Stimulated activated CD4-positive, alpha-beta T cell treated with anti-CD3 and anti-CD28 coated beads, Interleukin-12 subunit alpha, Interleukin-12 subunit beta, amount 100 ng/mL, for 48 hours (primary cell): ENCODE data around the gene CXCL13.
A peak's percentile ranks its signal among the peaks of the same experiment; 100 is the strongest.
"Not testable (repeated sequence)": the region's sequence is repeated elsewhere in the genome, so short reads cannot be mapped to it uniquely, and the experiment has no call there.

ENCODE experiments used
- DNase-seq, 3 donors: peaks; one replicate each; pipeline ENCODE4 v3.0.0-alpha.2; 2020; ENCODE audit warnings: low read depth in 2 of 3, low spot score in 1 of 3

Gene CXCL13

DNA sequence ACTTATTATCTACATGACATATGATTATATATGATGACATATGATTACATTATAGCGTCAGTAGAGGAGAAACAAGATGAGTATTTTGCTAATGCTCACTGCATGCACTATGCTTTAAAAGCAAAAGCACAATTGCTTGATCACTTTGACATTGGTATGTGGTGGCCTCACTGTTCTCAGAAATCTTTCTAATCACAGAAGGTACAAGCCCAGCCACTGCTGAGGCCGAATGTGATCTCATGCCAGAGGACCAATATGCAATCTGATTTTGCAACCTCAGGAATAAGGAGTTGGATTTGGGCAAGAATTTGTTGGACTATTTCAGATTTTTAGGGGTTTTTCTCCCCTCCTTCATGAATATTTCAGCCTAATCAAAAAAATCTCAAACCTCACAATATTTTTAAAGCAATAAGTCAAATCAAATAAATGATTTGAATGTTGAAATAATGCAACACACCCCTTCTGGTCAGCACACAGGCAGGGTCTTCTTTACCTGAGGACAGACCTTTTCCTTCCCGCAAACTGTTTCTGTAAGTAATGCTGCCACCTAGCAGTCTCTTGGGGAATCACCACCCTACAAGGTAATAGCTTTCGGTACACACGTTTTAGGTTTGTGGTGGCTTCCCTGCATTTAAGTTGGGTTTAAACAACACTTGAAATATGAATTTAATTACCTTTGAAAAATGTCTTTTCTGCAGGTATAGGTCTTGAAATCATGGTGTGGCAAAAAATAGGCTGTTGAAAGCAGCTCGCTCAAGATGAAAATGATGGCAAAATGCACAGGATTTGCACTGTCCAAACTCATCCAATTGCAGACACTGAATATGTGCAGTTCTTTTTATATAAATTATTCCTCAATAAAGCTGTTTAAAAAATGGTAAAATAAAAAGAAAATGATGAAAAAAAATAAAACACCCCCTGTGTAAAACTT lies 4.8 kb upstream of the CXCL13 start:
- DNase-seq, result no peak

GRCh38 chr4:77601614-77602187 lies 3.9 kb upstream of the CXCL13 start:
- DNase-seq, result no peak

DNA sequence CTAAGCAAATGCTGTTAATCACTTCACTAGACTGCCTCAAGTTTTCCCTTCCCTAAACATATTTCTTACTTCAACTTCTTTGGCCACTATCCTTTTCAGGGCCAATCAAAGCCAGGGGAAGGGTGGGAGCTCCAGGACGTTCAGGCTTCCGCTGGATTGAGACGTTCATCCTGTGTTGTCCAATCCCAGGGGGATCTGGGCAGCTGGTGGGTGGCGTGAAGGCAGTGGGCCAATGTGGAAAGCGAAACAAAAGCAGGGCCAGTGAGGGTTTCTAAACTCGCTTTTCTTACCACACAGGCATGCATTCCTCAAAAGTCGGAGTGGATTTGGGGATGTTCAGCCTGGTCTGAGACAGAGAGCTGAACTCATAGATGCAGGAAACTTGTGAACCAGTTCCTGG lies 7.6 kb downstream of the CXCL13 start:
- DNase-seq, result no peak

- no peak for DNase-seq
Observed at GRCh38 chr4:77615153-77615552, 9.5 kb downstream of the CXCL13 start.

GRCh38 chr4:77617203-77617602 lies 11.6 kb downstream of the CXCL13 start:
- DNase-seq, result no peak

- DNase-seq, result peak; percentile 41 to 77 (median 53)
Observed at GRCh38 chr4:77618383-77619241, 13.0 kb downstream of the CXCL13 start.

DNA sequence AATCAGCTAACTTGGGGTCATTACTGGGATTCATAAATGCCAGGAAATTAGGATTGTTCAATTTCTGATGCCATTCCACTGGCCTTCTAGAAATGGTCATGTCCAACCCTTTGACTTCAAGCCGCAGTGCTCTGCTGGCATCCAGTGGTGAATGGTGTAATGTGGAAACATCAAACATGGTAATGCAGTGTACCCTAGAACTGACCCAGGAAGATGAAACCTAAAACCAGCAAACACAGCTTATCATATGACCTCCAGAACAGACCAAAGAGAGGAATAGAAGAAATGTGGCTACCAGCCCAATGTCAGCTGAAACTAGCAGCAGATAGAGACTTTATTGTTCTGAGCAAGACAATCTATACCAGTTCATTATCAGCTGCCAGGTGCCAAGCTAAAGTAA lies 13.8 kb downstream of the CXCL13 start:
- DNase-seq, result no peak

GRCh38 chr4:77621254-77621653 lies 15.6 kb downstream of the CXCL13 start:
- no peak for DNase-seq

GRCh38 chr4:77623091-77623490 lies 17.5 kb downstream of the CXCL13 start:
- DNase-seq, result no peak

DNA sequence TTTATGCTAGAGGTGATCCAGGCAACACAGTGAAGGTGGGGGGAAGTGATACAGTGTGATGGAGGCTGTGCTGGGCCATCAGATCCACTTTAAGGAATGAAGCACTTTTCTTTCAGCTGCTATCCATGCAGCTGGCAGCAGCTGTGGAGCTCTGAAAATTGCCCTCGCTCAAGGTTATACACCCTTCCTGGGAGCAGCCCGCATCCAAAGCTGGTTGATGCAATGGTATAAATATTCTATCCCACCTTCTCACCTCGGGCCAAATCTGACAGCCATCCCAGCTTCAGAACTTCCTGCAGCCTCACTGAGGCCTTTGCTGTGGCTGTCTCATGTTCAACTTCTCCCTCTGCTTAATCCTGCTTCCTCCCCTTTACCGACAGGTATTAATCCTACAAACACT lies 18.6 kb downstream of the CXCL13 start:
- no peak for DNase-seq

DNA sequence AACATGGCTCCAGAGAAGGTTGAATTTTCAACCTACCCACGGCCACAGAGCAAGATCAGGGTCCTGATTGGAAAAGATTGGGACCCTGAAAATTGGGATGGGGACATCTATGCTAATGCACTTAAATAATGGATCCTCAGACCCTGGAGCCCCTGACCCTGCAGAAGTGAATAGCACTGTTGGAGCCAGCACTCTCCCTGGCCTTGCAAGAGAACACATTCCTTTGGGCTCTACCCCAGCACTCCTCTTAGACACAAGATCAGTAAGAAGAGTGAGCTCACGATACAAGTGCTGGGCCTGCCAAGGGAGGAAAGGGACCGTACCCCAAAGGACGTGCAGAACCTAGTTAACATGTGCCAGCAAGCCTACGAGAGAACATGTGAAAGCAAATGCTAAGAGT lies 19.9 kb downstream of the CXCL13 start:
- no peak for DNase-seq

GRCh38 chr4:77629885-77630284 lies 24.3 kb downstream of the CXCL13 start:
- DNase-seq, result no peak

GRCh38 chr4:77631276-77631675 lies 25.7 kb downstream of the CXCL13 start:
- DNase-seq, result no peak

DNA sequence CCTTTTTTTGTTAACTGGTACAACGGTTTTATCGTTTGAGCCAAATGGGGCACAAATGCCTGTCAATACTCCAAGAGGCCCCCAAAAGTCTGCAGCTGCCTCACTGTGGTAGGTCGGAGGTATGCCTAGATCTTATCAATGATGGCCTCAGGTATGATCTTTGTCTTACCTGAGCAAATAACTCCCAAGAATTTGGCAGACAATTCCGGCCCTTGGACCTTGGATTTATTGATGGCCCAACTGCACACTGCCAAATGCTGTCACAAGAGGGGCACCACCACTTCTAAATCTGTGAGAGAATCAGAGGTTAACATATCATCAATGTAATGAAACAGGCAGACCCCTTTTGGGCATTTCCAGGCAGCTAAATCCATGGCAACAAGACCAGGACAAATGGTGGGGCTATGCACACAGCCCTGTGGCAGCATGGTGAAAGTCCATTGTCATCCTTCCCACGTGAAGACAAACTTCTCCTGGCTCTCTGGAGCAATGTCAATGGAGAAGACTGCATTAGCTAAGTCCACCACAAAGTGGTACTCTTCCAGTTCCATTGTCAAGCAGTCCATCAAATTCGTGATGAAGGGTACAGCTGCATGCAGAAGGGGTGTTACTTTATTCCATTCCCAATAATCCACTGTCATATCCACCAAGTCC lies 28.6 kb downstream of the CXCL13 start:
- no peak for DNase-seq

GRCh38 chr4:77635246-77635645 lies 29.6 kb downstream of the CXCL13 start:
- no peak for DNase-seq

DNA sequence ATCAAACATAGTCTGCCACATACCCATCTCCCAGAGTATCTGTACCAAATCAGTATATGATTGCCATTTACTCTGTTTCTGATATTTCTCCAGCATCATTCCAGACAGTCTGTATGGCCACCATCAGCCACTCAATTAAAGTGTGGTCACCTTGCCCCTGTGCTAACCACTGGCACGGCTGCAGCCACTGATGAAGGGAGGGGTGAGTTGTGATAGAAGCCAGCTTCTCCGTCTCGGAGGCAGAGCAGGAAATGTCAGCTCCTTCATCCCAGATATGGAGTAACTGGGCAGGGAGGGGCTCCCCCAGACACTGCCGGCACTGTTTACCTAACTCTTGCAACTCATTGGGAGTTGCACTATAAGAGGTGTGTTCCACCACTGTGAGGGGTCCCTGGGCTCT lies 30.3 kb downstream of the CXCL13 start:
- no peak for DNase-seq

DNA sequence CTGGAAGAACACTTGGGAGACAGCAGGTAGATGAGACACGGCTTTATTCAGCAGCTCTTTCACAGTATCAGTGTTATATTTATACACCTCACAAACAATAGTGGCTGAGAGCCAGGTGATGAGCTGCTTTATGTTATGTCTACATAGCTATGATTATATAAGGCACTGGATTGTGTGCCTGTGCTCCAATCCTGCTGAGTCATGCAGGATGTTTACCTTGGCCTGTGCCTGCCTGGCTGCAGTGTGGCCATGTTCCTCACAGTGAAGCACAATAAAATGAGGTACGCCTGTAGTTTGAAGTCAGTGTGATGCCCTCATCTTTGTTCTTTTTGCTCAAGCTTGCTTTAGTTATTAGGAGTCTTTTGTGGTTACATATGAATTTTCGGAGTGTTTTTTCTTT lies 31.3 kb downstream of the CXCL13 start:
- DNase-seq, result no peak

- DNase-seq, result not testable (repeated sequence)
Observed at GRCh38 chr4:77644069-77644468, 38.4 kb downstream of the CXCL13 start.

DNA sequence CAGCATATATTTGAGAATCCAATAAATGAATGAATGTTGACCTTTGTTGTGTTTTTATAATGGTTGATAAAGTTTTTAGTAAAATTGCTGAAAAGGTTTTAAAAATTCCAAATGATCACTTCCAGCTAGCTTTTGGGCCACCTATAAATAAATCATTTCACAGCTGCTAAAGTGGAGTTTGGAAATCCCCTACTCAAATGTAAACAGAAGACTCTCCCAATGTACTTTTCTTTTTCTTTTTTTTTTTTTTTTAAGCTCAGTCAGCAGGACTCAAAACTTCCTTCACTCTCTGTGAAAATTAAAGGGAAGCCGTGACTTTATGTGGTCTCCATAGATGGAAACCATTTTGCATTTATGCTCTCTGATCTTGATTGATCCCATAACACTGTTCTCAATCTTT lies 45.2 kb downstream of the CXCL13 start:
- DNase-seq, result no peak

DNA sequence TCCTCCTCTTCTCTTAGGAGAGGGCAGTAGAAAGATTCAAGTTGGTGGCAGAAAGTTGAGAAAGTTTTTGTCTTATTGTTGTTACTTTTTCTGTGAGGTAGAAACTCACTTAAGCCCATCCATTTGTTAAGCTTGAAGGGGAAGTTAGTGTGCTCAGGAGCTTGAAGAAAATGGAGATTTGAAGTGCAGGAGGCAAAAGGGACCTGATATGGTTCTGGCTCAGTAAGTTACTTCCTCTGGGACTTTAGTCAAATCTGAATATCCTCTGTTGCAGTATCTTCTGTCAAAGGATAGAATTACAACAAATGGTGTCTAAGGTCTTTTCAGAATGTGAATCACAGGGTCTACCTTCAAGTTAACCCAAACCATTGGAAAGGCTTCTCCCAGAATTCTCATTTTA lies 46.2 kb downstream of the CXCL13 start:
- DNase-seq, result no peak

GRCh38 chr4:77652237-77652897 lies 46.7 kb downstream of the CXCL13 start:
- no peak for DNase-seq
